Pancreas (tissue), 10 donors: ENCODE measurements around the gene TSEN2. TPM values are rescaled to one million over a fixed set of nuclear protein-coding genes. Genes with fewer than 3 reads are reported as not detected.

Experiments
- ATAC-seq, 4 donors: fragments of 200-7000 bp; cut with Tn5 transposase; one replicate each; pipeline versions ENCODE4 v1.8.0 to v1.9.1; 2020; ENCODE audit warnings: mild to moderate bottlenecking in 4 of 4, moderate library complexity in 4 of 4
- DNase-seq, 6 donors: peaks; one replicate each; pipeline ENCODE4 v3.0.0-alpha.2; 2020
- FAIRE-seq: peaks from 2 replicates; lab custom pipeline; 2012; peaks lifted over from hg19 to GRCh38; lab: Jason Lieb, UNC
- H3K27ac ChIP-seq, 4 donors: fragments of 200-600 bp; sonication (generic); 1 replicate in 3 of 4; 2 replicates in 1 of 4; pipeline versions ENCODE4 v1.5.0 to v1.8.0; 2020
- H3K27me3 ChIP-seq, 4 donors: fragments of 200-600 bp; one replicate each; pipeline ENCODE4 v1.8.0; 2021
- H3K36me3 ChIP-seq, 3 donors: fragments of 200-600 bp; sonication (generic) in 1 of 3; one replicate each; pipeline versions ENCODE4 v1.5.0 to v1.8.0; 2020 to 2021
- H3K4me1 ChIP-seq, 3 donors: fragments of 200-600 bp; one replicate each; pipeline ENCODE4 v1.8.0; 2021
- H3K4me3 ChIP-seq, 4 donors: fragments of 200-600 bp; sonication (generic) in 2 of 4; one replicate each; pipeline versions ENCODE4 v1.5.0 to v1.8.0; 2020 to 2021
- H3K9me3 ChIP-seq, 4 donors: fragments of 200-600 bp; one replicate each; pipeline ENCODE4 v1.8.0; 2021
- CTCF ChIP-seq, 4 donors: fragments of 200-600 bp; sonication (generic) in 3 of 4; IDR thresholded peaks; one replicate each; pipeline versions ENCODE4 v1.5.0 to v1.8.0; 2021; ENCODE audit warnings: antibody characterized with exemption in 4 of 4
- WGBS, 2 donors: extraction: QIAGEN DNeasy Blood & Tissue Kit; methylation state at CpG; one replicate each; pipeline ENCODE4 v1.1.7; 2013; 5-methylcytosine and 5-hydroxymethylcytosine counted together
- intact Hi-C, 3 donors: fragments of 100-400 bp; cut with DNase I; formaldehyde crosslinking; loops; one replicate each; pipeline versions ENCODE4 v1.11.1 to v1.14.2; 2022
- polyA plus RNA-seq, 2 donors: library from polyadenylated mRNA; stranded (reverse); fragments of 200-250 nt; gene quantifications; one replicate each; pipeline ENCODE4 v1.2.3, GENCODE V29; 2013
- total RNA-seq, 6 donors: library from RNA; stranded (reverse); fragmentation: NEBNext Ultra II Directional in 4 of 6; extraction: Animal tissue kit (Norgen Biotek cat#: 25700) in 4 of 6; gene quantifications; one replicate each; pipeline versions ENCODE4 v1.2.1 to v1.2.4, GENCODE V29; 2021 to 2023
- donor health status: healthy with polysubstance abuse.
- donor health status: DM: no; HTN: no; CAD: no; lungs with moderate emphysema.
- donor health status: DM: no; HTN: no; CAD: no.
- donor health status: control.
- donor health status: control.
- donor health status: Bipolar disorder and iron deficiency.
- donor health status: DM: yes; HTN: yes; CAD: no.
- donor health status: DM: no; HTN: no; CAD: no.
- donor health status: DM: no; HTN: no; CAD: no.
- donor health status: DM: yes; HTN: yes; CAD: no.

The TSEN2 gene
- total and polyA plus RNA-seq, 8 donors: 8.7 to 17.0 (median 10.9) TPM

- TF ChIP-seq CTCF (IDR thresholded peaks at IDR 0.05): no peak
- FAIRE-seq: no peak
- ATAC-seq: no peak
- intact Hi-C loops: no loop called here
- 97 to 98% methylated on average over 6 of the region's 6 CpGs for WGBS, 2 donors
- H3K36me3 ChIP-seq: no peaks in the 10 kb centered on the region
- DNase-seq: no peak
- no peaks in the 10 kb centered on the region for H3K9me3 ChIP-seq
- peaks cover 12 to 24% (median 18%) of the 10 kb centered on the region in 3 donors for H3K4me1 ChIP-seq
- H3K27ac ChIP-seq: no peak overlapping the region
- H3K27me3 ChIP-seq: no peaks in the 10 kb centered on the region
- H3K4me3 ChIP-seq: no peak overlapping the region
Observed at GRCh38 chr3:12518261-12519028, 34.2 kb downstream of the TSEN2 start.

- H3K27me3 ChIP-seq: no peaks in the 10 kb centered on the region
- no peak for ATAC-seq
- no peak overlapping the region for H3K27ac ChIP-seq
- no peak for DNase-seq
- WGBS, 2 donors: 75 to 78% methylated on average over 2 of the region's 2 CpGs
- peaks cover 12 to 24% (median 18%) of the 10 kb centered on the region in 3 donors for H3K4me1 ChIP-seq
- FAIRE-seq: no peak
- intact Hi-C loops: no loop called here
- H3K4me3 ChIP-seq: no peak overlapping the region
- no peaks in the 10 kb centered on the region for H3K9me3 ChIP-seq
- H3K36me3 ChIP-seq: no peaks in the 10 kb centered on the region
- TF ChIP-seq CTCF (IDR thresholded peaks at IDR 0.05): no peak
Observed at GRCh38 chr3:12521010-12521409, 36.7 kb downstream of the TSEN2 start.

- Histone ChIP-seq H3K4me3 (no peak overlapping the region), H3K27ac (peak overlapping the region in 1 of 4 donors; percentile 26), H3K9me3 (no peaks in the 10 kb centered on the region), H3K36me3 (no peaks in the 10 kb centered on the region), H3K4me1 (peaks cover 5 to 12% (median 7%) of the 10 kb centered on the region in 3 donors), H3K27me3 (no peaks in the 10 kb centered on the region)
- WGBS, 2 donors: 25 to 43% methylated on average over 1 of the region's 1 CpG
- ATAC-seq (peak; percentile 98 to 99 (median 99)), DNase-seq (peak; percentile 67 to 88 (median 84)), FAIRE-seq (no peak)
- peak in 3 of 4 donors; percentile 15 to 33 (median 21) for TF ChIP-seq CTCF (IDR thresholded peaks at IDR 0.05)
- intact Hi-C loops: no loop called here
Observed at GRCh38 chr3:12522721-12523120, 38.4 kb downstream of the TSEN2 start.

- Histone ChIP-seq H3K4me3 (no peak overlapping the region), H3K36me3 (peaks cover 0 to 16% (median 3%) of the 10 kb centered on the region in 3 donors), H3K9me3 (no peaks in the 10 kb centered on the region), H3K4me1 (peaks cover 0 to 5% (median 0%) of the 10 kb centered on the region in 3 donors), H3K27ac (no peak overlapping the region), H3K27me3 (no peaks in the 10 kb centered on the region)
- WGBS, 2 donors: 94 to 95% methylated on average over 3 of the region's 3 CpGs
- no peak for TF ChIP-seq CTCF (IDR thresholded peaks at IDR 0.05)
- no peak for ATAC-seq
- intact Hi-C loops: no loop called here
- FAIRE-seq: no peak
- no peak for DNase-seq
Observed at GRCh38 chr3:12527757-12528143, 43.5 kb downstream of the TSEN2 start.

- H3K4me3 ChIP-seq: no peak overlapping the region
- H3K27ac ChIP-seq: no peak overlapping the region
- no peak for TF ChIP-seq CTCF (IDR thresholded peaks at IDR 0.05)
- WGBS, 2 donors: 92 to 93% methylated on average over 5 of the region's 5 CpGs
- H3K36me3 ChIP-seq: peaks cover 0 to 20% (median 3%) of the 10 kb centered on the region in 3 donors
- no peaks in the 10 kb centered on the region for H3K4me1 ChIP-seq
- H3K9me3 ChIP-seq: no peaks in the 10 kb centered on the region
- DNase-seq (no peak), FAIRE-seq (no peak), ATAC-seq (no peak)
- intact Hi-C loops: no loop called here
- H3K27me3 ChIP-seq: no peaks in the 10 kb centered on the region
Observed at GRCh38 chr3:12532182-12532581, 47.9 kb downstream of the TSEN2 start.
